Loucy (cell line): ENCODE results near the gene PTPRN2.

Experiments
- H2AFZ ChIP-seq: fragments of 200-600 bp; sonication (generic); 2 replicates; pipeline ENCODE4 v1.6.0; 2016; ENCODE audit warnings: antibody characterized with exemption, mild to moderate bottlenecking, low read length, moderate library complexity
- H3F3A ChIP-seq: fragments of 200-600 bp; 2 replicates; pipeline ENCODE4 v1.6.0; 2016; ENCODE audit warnings: antibody characterized with exemption, low read depth, mild to moderate bottlenecking
- H3K27me3 ChIP-seq: fragments of 200-600 bp; sonication (generic); 2 replicates; pipeline ENCODE4 v1.6.1; 2014; ENCODE audit warnings: low read length, mild to moderate bottlenecking; ENCODE audit not compliant: insufficient read depth, poor library complexity, severe bottlenecking
- H3K36me3 ChIP-seq: fragments of 200-600 bp; sonication (generic); 2 replicates; pipeline ENCODE4 v1.6.1; 2016; ENCODE audit warnings: low read length; ENCODE audit not compliant: insufficient read depth
- H3K4me1 ChIP-seq: fragments of 200-600 bp; sonication (generic); 2 replicates; pipeline ENCODE4 v1.5.1; 2014; ENCODE audit warnings: low read length, mild to moderate bottlenecking; ENCODE audit not compliant: insufficient read depth, poor library complexity, severe bottlenecking
- H3K4me2 ChIP-seq: fragments of 200-600 bp; sonication (generic); 2 replicates; pipeline ENCODE4 v1.6.0; 2014; ENCODE audit warnings: antibody characterized with exemption, low read length, low read depth, mild to moderate bottlenecking; ENCODE audit not compliant: poor library complexity, severe bottlenecking
- H3K4me3 ChIP-seq: fragments of 200-600 bp; sonication (generic); 2 replicates; pipeline ENCODE4 v1.5.1; 2014; ENCODE audit warnings: low read length, mild to moderate bottlenecking, mixed read lengths; ENCODE audit not compliant: poor library complexity, severe bottlenecking
- H3K79me2 ChIP-seq: fragments of 200-600 bp; sonication (generic); 2 replicates; pipeline ENCODE4 v1.6.1; 2014; ENCODE audit warnings: low read length; ENCODE audit not compliant: insufficient read depth
- H3K9ac ChIP-seq: fragments of 200-600 bp; sonication (generic); 2 replicates; pipeline ENCODE4 v1.6.0; 2014; ENCODE audit warnings: mild to moderate bottlenecking, low read depth, low read length, moderate library complexity; ENCODE audit not compliant: poor library complexity, severe bottlenecking
- H3K9me2 ChIP-seq: fragments of 200-600 bp; sonication (generic); replicated peaks from 2 replicates; pipeline ENCODE4 v1.6.1; 2016; ENCODE audit warnings: low read depth, low read length, mixed read lengths
- H3K9me3 ChIP-seq: fragments of 200-600 bp; sonication (generic); 2 replicates; pipeline ENCODE4 v1.6.1; 2014; ENCODE audit warnings: mild to moderate bottlenecking, antibody characterized with exemption, low read length, low read depth; ENCODE audit not compliant: insufficient read depth
- H4K20me1 ChIP-seq: fragments of 200-600 bp; sonication (generic); 2 replicates; pipeline ENCODE4 v1.6.0; 2014; ENCODE audit warnings: antibody characterized with exemption, low read length, mild to moderate bottlenecking; ENCODE audit not compliant: insufficient read depth, poor library complexity, severe bottlenecking
- CTCF ChIP-seq: fragments of 200-600 bp; sonication (generic); conservative IDR thresholded peaks from 2 replicates; pipeline ENCODE4 v1.5.1; 2014; ENCODE audit warnings: mild to moderate bottlenecking, antibody characterized with exemption, low read length
- EZH2phosphoT487 ChIP-seq: fragments of 200-600 bp; IDR thresholded peaks from 2 replicates; pipeline ENCODE4 v1.6.1; 2018; ENCODE audit warnings: antibody characterized with exemption, mild to moderate bottlenecking, moderate library complexity, borderline replicate concordance

Gene PTPRN2

GRCh38 chr7:158329686-158330085, 257.9 kb downstream of the PTPRN2 start:
- H3F3A ChIP-seq, result no peaks in the 10 kb centered on the region
- H3K36me3 ChIP-seq, result no peaks in the 10 kb centered on the region
- no peak overlapping the region for H3K4me2 ChIP-seq
- H4K20me1 ChIP-seq, result no peaks in the 10 kb centered on the region
- no peak overlapping the region for H2AFZ ChIP-seq
- H3K4me3 ChIP-seq, result no peak overlapping the region
- no peaks in the 10 kb centered on the region for H3K4me1 ChIP-seq
- no peak overlapping the region for H3K9ac ChIP-seq
- no peaks in the 10 kb centered on the region for H3K79me2 ChIP-seq
- no peak for TF ChIP-seq CTCF
- TF ChIP-seq EZH2phosphoT487, result no peak
- H3K9me2 ChIP-seq, result no peaks in the 10 kb centered on the region
- no peaks in the 10 kb centered on the region for H3K27me3 ChIP-seq
- H3K9me3 ChIP-seq, result peaks cover 17% of the 10 kb centered on the region; the same call in 1 of the 2 replicates

GRCh38 chr7:158329014-158329610, 258.5 kb downstream of the PTPRN2 start:
- Histone ChIP-seq H3K9me3 (peaks cover 17% of the 10 kb centered on the region; the same call in 1 of the 2 replicates), H3K79me2 (no peaks in the 10 kb centered on the region), H2AFZ (no peak overlapping the region), H3K27me3 (no peaks in the 10 kb centered on the region), H3K4me2 (no peak overlapping the region), H4K20me1 (no peaks in the 10 kb centered on the region), H3K9ac (no peak overlapping the region), H3K4me3 (no peak overlapping the region), H3F3A (no peaks in the 10 kb centered on the region), H3K36me3 (no peaks in the 10 kb centered on the region), H3K9me2 (no peaks in the 10 kb centered on the region), H3K4me1 (no peaks in the 10 kb centered on the region)
- TF ChIP-seq CTCF, result no peak
- no peak for TF ChIP-seq EZH2phosphoT487

- TF ChIP-seq CTCF, result no peak
- TF ChIP-seq EZH2phosphoT487, result no peak
- no peaks in the 10 kb centered on the region for H3K79me2 ChIP-seq
- no peaks in the 10 kb centered on the region for H3K36me3 ChIP-seq
- no peak overlapping the region for H3K9ac ChIP-seq
- peaks cover 17% of the 10 kb centered on the region; the same call in 1 of the 2 replicates for H3K9me3 ChIP-seq
- H4K20me1 ChIP-seq, result no peaks in the 10 kb centered on the region
- no peak overlapping the region for H3K4me2 ChIP-seq
- H3K4me1 ChIP-seq, result no peaks in the 10 kb centered on the region
- no peak overlapping the region for H3K4me3 ChIP-seq
- H3F3A ChIP-seq, result no peaks in the 10 kb centered on the region
- H2AFZ ChIP-seq, result no peak overlapping the region
- no peaks in the 10 kb centered on the region for H3K27me3 ChIP-seq
- H3K9me2 ChIP-seq, result no peaks in the 10 kb centered on the region
These were observed 259.1 kb downstream of the PTPRN2 start for GRCh38 chr7:158328376-158329013.
